ENCODE results near the gene NSMCE1. TPM values are rescaled to one million over a fixed set of nuclear protein-coding genes. Genes with fewer than 3 reads are reported as not detected.

The NSMCE1 gene
- total and polyA plus RNA-seq, 8 donors = 48.6 to 71.7 (median 65.0) TPM

GRCh38 chr16:27175888-27176287 lies 92.7 kb downstream of the NSMCE1 start:
- Histone ChIP-seq H3K9me3 (peaks cover 0 to 2% of the 10 kb centered on the region in 2 donors), H3K27ac (no peak overlapping the region), H3K4me1 (peaks cover 0 to 13% of the 10 kb centered on the region in 2 donors), H3K27me3 (no peaks in the 10 kb centered on the region), H3K4me3 (no peak overlapping the region), H3K36me3 (no peaks in the 10 kb centered on the region)
- no peak for TF ChIP-seq CTCF (IDR thresholded peaks at IDR 0.05)
- intact Hi-C loops (cut with DNase I) = loop anchor here in 1 of 2 donors (5.0 kb wide), 1 partner anchor 191 kb away; no protein-coding TSS in a partner anchor
- DNase-seq (no peak), ATAC-seq (no peak)

Other genes starting within 250 kb of the NSMCE1 start
- gene C16orf82, start 201.8 kb downstream of the NSMCE1 start, total RNA-seq = not detected
- gene C16orf82, start 201.8 kb downstream of the NSMCE1 start, polyA plus RNA-seq (ENCODE audit: insufficient read length in 6 of 6) = not detected
- 1 to 10 TPM; 5.2 to 7.6 TPM for gene KDM8, start 65.2 kb downstream of the NSMCE1 start, total RNA-seq
- gene KDM8, start 65.2 kb downstream of the NSMCE1 start, polyA plus RNA-seq (ENCODE audit: insufficient read length in 6 of 6) = 1 to 10 TPM; 8.0 to 9.9 (median 9.2) TPM
- 100 to 1,000 TPM in 1 of 2 donors, 10 to 100 TPM in 1; 80.3 to 133 TPM for gene IL4R, start 45.2 kb upstream of the NSMCE1 start, total RNA-seq
- gene IL4R, start 45.2 kb upstream of the NSMCE1 start, polyA plus RNA-seq (ENCODE audit: insufficient read length in 6 of 6) = 10 to 100 TPM; 29.4 to 44.2 (median 35.3) TPM
- 1 to 10 TPM; 3.9 to 4.2 TPM for gene IL21R, start 133.4 kb upstream of the NSMCE1 start, total RNA-seq
- 1 to 10 TPM; 1.2 to 4.3 (median 3.8) TPM for gene IL21R, start 133.4 kb upstream of the NSMCE1 start, polyA plus RNA-seq (ENCODE audit: insufficient read length in 6 of 6)